Activated CD8-positive, alpha-beta memory T cell treated with anti-CD3 and anti-CD28 coated beads, Interleukin-2, amount 50 U/mL, for 4 hours (primary cell): Measurements from ENCODE around the gene LAMA5.

ENCODE experiments used
- DNase-seq: peaks from one replicate; pipeline ENCODE4 v3.0.0-alpha.2; 2020

The LAMA5 gene

GRCh38 chr20:62404761-62405107 lies 37.6 kb upstream of the LAMA5 start:
- DNase-seq, result no peak

DNA sequence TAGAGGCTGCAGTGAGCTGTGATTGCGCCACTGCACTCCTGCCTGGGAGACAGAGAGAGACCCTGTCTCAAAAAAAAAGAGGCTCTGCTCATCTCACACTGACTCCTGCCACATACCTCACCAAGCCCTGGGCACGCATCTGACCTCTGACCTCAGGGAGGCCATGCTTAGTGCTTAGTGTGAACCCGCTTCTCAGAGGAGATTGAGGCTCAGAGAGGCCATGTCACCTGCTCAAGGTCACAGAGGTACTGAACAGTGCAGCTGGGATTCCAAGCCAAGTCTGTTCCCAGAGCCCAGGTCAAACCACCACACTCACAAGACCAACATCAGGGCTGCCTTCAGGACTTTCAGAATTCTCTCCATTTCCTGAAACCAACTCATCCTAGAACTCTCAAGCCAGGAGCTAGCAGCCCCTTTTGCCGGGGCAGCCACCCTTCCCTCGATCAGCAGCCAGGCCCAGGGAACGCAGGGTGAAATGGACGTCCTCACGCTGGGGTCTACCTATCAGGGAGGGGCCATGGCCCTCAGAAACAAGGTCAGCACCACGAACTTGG lies 37.1 kb upstream of the LAMA5 start:
- DNase-seq, result no peak

- DNase-seq, result no peak
Observed at GRCh38 chr20:62403331-62403730, 36.2 kb upstream of the LAMA5 start.

- DNase-seq, result no peak
Observed at GRCh38 chr20:62402456-62403150, 35.5 kb upstream of the LAMA5 start.

DNA sequence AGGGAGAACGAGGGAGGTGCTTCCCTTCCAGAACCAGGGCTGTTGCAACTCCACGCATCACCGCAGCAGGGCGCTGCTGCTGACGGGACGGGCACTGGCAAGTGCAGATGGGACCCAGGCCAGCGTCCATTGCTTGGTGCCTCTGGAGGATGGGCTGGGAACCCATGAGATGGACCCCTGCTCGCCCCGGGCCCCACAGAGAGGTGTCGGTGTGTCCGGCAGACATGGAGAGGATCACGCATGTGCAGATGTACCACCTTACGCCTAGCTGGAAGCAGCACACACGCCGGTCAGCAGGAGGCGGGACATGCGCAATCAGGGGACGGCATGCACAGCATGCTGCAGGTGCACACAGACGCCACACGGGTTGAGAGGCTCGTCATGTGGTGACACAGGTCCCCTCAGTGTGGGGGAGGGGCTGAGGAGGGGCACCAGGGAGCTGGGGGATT lies 34.2 kb upstream of the LAMA5 start:
- DNase-seq, result no peak

- no peak for DNase-seq
Observed at GRCh38 chr20:62400541-62400940, 33.4 kb upstream of the LAMA5 start.

- no peak for DNase-seq
Observed at GRCh38 chr20:62400021-62400420, 32.9 kb upstream of the LAMA5 start.

GRCh38 chr20:62398120-62398821 lies 31.2 kb upstream of the LAMA5 start:
- DNase-seq, result no peak

- no peak for DNase-seq
Observed at GRCh38 chr20:62396367-62397239, 29.5 kb upstream of the LAMA5 start.

DNA sequence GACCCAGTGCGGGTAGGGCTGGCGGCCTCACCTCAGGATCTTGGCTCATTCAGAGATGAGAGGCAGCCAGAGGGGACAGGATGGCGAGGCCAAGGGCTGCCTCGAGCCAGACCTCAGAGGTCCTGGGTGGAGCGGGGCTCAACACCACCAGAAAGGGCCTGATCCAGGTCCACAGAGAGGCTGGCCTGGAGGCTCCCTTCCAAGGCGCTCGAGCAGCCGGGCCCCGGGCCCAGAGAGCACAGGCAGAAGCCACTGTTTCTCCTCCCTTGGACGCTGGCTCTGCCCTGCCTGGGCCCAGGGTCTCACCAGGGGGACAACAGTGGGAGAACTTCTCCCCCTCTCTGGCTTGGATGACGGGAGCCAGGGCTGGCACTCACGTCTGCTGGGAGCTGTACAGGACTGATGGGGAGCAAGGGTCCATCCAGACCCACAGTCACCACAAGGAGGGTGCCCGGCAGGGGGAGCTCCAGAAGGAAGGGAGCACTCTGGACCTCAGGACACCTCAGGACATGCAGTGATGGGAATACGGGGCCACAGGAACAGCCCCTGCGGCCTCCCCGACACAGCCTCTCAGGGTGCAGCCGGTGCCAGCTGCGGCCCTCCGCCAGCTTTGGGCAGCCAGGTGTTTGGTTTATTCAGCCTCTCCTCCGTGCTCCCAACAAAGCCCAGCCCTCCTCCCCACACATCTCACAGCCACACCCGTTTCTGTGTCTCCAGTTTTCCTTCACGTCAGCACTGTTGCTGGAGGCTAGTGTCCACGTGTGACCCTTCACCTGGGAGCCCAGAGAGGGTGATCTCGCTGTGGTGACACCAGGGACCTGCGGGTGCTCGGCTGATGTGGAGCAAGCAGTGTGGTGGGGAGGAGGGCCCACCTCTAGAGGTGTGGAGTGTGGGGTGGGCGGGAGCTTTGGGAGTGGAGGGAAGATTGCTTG lies 28.5 kb upstream of the LAMA5 start:
- no peak for DNase-seq

DNA sequence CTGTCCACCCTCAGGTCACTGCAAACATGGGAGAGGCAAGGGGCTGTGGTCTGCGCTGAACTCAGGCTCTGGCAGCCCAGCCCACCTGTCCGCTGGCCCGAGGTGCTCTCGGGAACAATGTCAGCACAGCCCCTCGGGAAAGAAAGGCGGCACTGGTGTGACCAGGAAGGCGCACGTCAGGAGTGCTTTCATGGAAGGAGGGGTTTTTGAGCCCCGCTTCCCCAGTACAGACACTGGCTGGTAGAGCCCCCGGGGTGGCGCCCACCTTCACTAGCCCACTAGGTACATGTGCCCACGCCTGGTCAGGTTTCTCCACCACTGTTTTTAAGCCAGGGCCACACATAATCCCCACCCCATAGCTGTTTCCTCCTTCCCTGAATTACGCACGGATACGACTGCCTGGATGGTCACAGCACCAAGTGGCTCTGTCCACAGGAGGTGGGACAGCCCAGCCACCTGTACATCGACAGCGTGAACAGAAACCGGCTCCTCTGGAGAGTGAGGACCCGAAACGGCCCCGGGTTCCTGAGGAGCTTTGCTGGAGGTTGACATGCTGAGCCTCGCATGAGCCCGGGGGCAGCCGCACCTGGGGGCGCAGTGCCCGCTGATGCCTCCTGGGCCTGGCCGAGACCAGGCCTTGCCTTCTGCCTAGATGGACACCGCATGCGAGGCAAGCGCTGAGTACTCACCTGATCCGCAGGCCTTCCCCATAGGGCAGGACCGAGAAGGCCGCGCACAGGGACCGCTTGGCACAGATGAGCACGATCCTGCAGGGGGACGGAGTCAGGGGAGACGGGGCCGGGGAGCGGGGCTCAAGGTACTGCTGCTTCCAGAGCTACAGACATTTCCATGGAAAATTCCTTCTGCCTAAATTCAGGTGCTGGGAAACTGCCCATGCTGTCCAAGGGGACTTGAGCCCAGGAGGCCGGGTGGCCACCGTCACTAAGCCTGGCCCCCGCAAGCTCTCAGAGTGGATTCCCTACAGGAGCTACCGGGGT lies 27.4 kb upstream of the LAMA5 start:
- no peak for DNase-seq

DNA sequence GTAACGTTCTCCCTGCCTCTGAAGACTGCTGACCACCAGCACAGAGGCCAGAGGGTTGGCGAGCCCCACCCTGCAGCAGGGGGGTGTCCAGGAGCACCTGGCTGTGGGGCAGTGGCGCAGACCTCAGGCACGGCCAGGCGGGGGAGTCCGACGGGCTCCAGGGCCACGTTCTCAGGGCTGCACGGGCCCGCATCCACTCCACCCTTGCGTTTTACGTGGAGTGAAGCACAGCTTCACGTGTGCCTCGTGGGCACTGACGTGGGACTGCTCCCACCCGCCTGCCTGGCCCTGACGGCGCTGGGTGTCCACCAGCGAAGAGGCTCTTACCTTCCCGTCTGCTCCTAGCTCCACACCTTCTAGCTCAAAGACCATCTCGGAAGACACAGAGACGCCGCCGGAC lies 26.7 kb upstream of the LAMA5 start:
- no peak for DNase-seq

DNA sequence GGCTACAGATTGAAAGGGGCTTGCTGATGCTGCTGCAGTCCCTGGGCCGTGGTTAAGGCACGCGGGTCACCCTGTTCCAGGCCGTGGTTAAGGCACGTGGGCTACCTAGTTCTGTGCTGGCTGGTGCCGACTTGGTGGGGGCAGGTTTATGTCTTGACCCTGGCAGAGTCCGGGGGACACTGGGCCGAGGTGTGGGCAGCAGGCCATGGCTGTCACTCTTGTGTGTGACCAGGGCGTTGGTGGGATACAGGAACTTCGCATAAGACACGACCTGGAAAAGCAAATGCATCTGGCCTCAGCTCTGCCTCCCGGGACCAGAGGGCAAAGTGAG lies 26.2 kb upstream of the LAMA5 start:
- DNase-seq, result no peak

- DNase-seq, result no peak
Observed at GRCh38 chr20:62392621-62393334, 25.7 kb upstream of the LAMA5 start.

- DNase-seq, result no peak
Observed at GRCh38 chr20:62392077-62392418, 24.9 kb upstream of the LAMA5 start.

- no peak for DNase-seq
Observed at GRCh38 chr20:62391165-62392076, 24.3 kb upstream of the LAMA5 start.

DNA sequence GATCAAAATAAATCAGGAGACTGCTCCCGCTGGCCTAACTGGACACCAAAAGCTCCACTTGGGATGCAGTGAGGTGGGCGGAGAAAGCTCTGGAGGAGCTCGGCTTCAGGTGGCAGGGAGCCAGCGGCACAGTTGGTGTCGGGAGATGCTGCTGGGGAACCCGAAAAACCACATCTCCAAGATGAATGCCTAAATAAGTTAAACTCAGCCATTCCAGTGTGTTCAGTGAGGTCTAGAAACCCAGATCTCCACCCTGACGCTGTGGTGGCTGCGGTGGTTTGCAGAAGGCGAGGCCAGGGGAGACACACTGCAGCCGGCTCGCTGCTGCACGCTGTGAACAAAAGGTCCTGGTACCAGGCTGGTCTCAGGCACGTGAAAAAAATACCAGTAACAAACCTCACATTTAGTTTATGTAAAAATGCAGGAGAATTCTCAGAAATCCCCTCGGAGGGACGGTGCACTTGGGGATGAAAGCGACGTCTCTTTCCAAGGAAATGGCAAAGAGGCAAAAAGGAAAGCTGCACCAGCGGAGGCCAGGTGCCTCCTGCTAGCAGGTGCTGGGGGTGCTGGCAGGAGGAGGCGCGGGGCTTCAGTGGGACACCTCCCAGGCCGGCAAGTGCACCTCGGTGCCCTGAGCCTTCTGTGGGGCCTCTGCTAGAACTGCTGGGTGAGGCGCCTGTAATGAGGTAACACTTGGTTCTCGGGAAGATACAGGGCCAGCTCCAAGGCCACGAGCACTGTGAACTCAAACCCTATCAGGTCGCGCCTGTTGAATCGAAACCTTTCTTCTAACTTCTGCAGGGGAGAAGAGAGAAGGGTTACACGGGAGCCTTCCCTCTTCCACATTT lies 23.4 kb upstream of the LAMA5 start:
- no peak for DNase-seq

GRCh38 chr20:62389601-62390087 lies 22.5 kb upstream of the LAMA5 start:
- no peak for DNase-seq
